Small intestine (tissue), 7 donors: ENCODE measurements around the gene SLC5A9. TPM values are rescaled to one million over a fixed set of nuclear protein-coding genes. Genes with fewer than 3 reads are reported as not detected.
"Not testable (repeated sequence)": the region's sequence is repeated elsewhere in the genome, so short reads cannot be mapped to it uniquely, and the experiment has no call there.

Experiments
- DNase-seq, 2 donors: peaks; one replicate each; pipeline versions ENCODE4 v3.0.0 to v3.0.0-alpha.2; 2013
- FAIRE-seq: peaks from 2 replicates; lab custom pipeline; 2012; peaks lifted over from hg19 to GRCh38; lab: Jason Lieb, UNC
- H3K27ac ChIP-seq, 3 donors: one replicate each; pipeline ENCODE4 v1.5.1; 2013; ENCODE audit warnings: low read length in 2 of 3, mild to moderate bottlenecking in 2 of 3, control low read depth in 1 of 3, inconsistent platforms in 1 of 3, low read depth in 1 of 3, moderate library complexity in 1 of 3
- H3K27me3 ChIP-seq, 3 donors: one replicate each; pipeline ENCODE4 v1.6.1; 2013; ENCODE audit warnings: low read length in 3 of 3, inconsistent platforms in 1 of 3; ENCODE audit not compliant: control insufficient read depth in 3 of 3, insufficient read depth in 3 of 3
- H3K36me3 ChIP-seq, 3 donors: one replicate each; pipeline ENCODE4 v1.6.1; 2013; ENCODE audit warnings: low read length in 3 of 3, inconsistent platforms in 1 of 3, low read depth in 1 of 3, mild to moderate bottlenecking in 1 of 3, moderate library complexity in 1 of 3; ENCODE audit not compliant: control insufficient read depth in 3 of 3, insufficient read depth in 2 of 3
- H3K4me1 ChIP-seq, 3 donors: one replicate each; pipeline ENCODE4 v1.6.1; 2013; ENCODE audit warnings: low read length in 2 of 3, inconsistent platforms in 1 of 3, low read depth in 1 of 3, mild to moderate bottlenecking in 1 of 3, moderate library complexity in 1 of 3; ENCODE audit not compliant: control insufficient read depth in 3 of 3, insufficient read depth in 2 of 3
- H3K4me3 ChIP-seq, 3 donors: one replicate each; pipeline ENCODE4 v1.5.1; 2013; ENCODE audit warnings: low read length in 3 of 3, control low read depth in 1 of 3, inconsistent platforms in 1 of 3, low read depth in 1 of 3, mild to moderate bottlenecking in 1 of 3, moderate library complexity in 1 of 3
- H3K9me3 ChIP-seq, 2 donors: one replicate each; pipeline ENCODE4 v1.6.1; 2013; ENCODE audit warnings: low read depth in 1 of 2, low read length in 1 of 2; ENCODE audit not compliant: control insufficient read depth in 2 of 2, insufficient read depth in 1 of 2
- WGBS, 3 donors: extraction: QIAGEN DNeasy Blood & Tissue Kit; methylation state at CpG; one replicate each; pipeline ENCODE4 v1.1.7; 2013; 5-methylcytosine and 5-hydroxymethylcytosine counted together
- polyA plus RNA-seq, 4 donors: library from polyadenylated mRNA; stranded (reverse) in 3 of 4; unstranded in 1 of 4; fragments of 200-250 nt in 3 of 4; fragments of 120-200 nt in 1 of 4; gene quantifications; one replicate each; pipeline versions ENCODE4 v1.2.1 to v1.2.3, GENCODE V29; 2013
- donor health status: healthy with polysubstance abuse.
- donor health status: control.
- donor health status: control.
- donor health status: Bipolar disorder and iron deficiency.
- donor health status: healthy.

SLC5A9 gene
- polyA plus RNA-seq, 4 donors = 22.3 to 372 (median 165) TPM

DNA sequence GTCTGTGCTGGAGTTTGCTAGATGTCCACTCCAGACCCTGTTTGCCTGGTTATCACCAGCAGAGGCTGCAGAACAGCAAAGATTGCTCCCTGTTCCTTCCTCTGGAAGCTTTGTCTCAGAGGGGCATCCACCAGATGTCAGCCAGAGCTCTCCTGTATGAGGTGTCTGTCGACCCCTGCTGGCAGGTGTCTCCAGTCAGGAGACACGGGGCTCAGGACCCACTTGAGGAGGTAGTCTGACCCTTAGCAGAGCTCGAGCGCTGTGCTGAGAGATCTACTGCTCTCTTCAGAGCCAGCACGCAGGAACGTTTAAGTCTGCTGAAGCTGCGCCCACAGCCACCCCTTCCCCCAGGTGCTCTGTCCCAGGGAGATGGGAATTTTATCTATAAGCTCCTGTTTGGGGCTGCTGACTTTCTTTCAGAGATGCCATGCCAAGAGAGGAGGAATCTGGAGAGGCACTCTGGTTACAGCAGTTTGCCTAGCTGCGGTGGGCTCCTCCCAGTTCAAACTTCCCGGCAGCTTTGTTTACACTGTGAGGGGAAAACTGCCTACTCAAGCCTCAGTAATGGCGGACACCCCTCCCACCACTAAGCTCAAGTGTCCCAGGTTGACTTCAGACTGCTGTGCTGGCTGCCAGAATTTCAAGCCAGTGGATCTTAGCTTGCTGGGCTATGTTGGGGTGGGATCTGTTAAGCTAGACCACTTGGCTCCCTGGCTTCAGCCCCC is 62.3 kb downstream of the SLC5A9 start:
- H3K27ac ChIP-seq, DNase-seq, H3K9me3 ChIP-seq, H3K36me3 ChIP-seq, FAIRE-seq, H3K27me3 ChIP-seq, H3K4me1 ChIP-seq, H3K4me3 ChIP-seq: not testable (repeated sequence)
- WGBS, 3 donors = 48 to 61% (median 58%) methylated on average over 10 of the region's 10 CpGs

DNA sequence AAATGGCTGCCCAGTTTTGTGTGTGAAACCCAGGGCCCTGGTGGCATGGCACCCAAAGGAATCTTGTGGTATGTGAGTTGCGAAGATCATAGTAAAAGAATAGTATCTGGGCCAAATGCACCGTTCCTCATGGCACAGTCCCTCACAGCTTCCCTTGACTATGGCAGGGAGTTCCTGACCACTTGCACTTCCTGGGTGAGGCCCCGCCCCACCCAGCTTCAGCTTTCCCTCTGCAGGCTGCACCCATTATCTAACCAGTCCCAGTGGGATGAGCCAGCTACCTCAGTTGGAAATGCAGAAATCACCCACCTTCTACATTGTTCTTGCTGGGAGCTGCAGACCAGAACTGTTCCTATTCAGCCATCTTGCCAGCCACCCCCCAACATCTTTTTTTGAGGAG is 63.0 kb downstream of the SLC5A9 start:
- no peaks in the 10 kb centered on the region for H3K27me3 ChIP-seq
- FAIRE-seq (no peak), DNase-seq (peak in 1 of 2 donors; percentile 22)
- no peaks in the 10 kb centered on the region for H3K36me3 ChIP-seq
- no peaks in the 10 kb centered on the region for H3K9me3 ChIP-seq
- WGBS, 3 donors = 74 to 84% (median 76%) methylated on average over 3 of the region's 3 CpGs
- H3K27ac ChIP-seq = no peak overlapping the region
- no peak overlapping the region for H3K4me3 ChIP-seq
- no peaks in the 10 kb centered on the region for H3K4me1 ChIP-seq

DNA sequence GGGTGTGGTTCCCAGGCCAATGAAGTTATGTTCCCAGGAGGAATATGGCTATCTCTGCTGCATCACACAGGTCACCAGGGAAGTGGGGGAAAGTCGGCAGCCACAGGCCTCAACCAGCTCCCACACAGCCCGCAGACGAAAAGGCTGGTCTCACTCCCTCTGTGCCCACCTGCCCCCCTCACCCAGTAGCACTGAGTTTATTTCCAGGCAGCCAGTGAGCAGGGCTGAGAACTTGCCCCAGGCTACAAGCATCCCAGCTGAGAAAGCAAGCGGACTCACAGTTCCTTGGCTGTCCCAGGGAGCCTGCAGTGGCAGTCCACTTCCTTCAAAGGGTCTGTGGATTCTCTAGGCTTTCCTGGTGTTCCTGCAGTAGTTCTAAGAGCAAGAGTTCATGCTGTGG is 68.9 kb downstream of the SLC5A9 start:
- Histone ChIP-seq H3K27ac (no peak overlapping the region), H3K4me3 (no peak overlapping the region), H3K27me3 (no peaks in the 10 kb centered on the region), H3K36me3 (no peaks in the 10 kb centered on the region), H3K9me3 (no peaks in the 10 kb centered on the region), H3K4me1 (no peaks in the 10 kb centered on the region)
- 87 to 96% (median 91%) methylated on average over 4 of the region's 4 CpGs for WGBS, 3 donors
- FAIRE-seq = no peak
- DNase-seq = no peak

DNA sequence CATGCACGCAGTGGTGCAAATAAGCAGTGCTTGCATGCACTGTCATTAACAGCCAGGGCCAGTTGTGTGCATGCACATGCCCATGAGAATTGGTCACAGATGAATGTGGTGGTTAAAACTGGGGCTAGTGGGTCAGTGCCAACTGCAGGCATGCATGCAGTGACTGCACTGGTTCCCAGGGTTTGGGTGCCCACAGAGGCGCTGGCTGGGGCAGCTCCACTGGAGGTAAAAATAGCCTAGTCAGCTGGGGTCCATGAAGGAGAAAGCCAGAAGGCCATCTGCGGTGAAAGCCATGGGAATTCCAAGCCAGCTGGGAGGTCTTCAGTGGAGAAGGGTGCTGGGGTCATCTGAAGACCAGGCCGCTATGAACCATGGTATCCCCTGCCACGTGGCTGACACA is 70.2 kb downstream of the SLC5A9 start:
- 88 to 97% (median 92%) methylated on average over 5 of the region's 5 CpGs for WGBS, 3 donors
- Histone ChIP-seq H3K9me3 (no peaks in the 10 kb centered on the region), H3K36me3 (no peaks in the 10 kb centered on the region), H3K4me1 (no peaks in the 10 kb centered on the region), H3K27ac (no peak overlapping the region), H3K4me3 (no peak overlapping the region), H3K27me3 (no peaks in the 10 kb centered on the region)
- FAIRE-seq (no peak), DNase-seq (no peak)

DNA sequence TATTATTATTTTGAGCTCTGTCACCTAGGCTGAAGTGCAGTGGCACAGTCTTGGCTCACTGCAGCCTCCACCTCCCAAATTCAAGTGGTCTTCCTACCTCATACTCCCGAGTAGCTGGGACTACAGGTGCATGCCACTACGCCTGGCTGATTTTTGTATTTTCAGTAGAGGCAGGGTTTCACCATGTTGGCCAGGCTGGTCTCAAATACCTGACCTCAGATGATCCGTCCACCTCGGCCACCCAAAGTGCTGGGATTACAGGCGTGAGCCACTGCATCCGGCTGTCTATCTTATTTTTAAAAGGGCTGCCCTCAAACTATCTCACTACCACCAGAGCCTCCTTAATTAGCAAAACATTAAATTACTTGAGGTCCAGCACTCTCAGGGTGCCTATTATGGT is 71.6 kb downstream of the SLC5A9 start:
- not testable (repeated sequence) for H3K4me1 ChIP-seq

DNA sequence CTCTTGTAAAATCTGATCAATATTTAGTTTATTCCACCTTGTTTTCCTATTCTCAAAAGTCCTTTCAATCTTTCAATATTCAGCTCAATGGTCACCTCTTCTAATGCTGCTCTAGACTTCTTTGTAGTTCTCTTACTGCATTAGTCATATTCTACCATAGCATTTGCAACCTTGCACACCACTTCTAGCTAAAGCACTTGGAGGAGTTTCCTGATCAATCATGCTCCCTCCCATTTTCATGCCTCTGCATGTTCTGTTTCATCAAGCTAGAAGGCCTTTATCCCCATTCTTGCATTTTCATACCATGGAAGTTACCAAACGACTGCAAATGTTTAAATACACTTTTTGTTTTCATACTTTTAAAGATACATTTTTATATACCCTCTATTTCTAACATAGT is 72.1 kb downstream of the SLC5A9 start:
- WGBS, 3 donors = 74 to 82% (median 75%) methylated on average over 1 of the region's 1 CpG
- no peaks in the 10 kb centered on the region for H3K27me3 ChIP-seq
- H3K36me3 ChIP-seq = no peaks in the 10 kb centered on the region
- H3K9me3 ChIP-seq = no peaks in the 10 kb centered on the region
- no peak for DNase-seq
- H3K4me3 ChIP-seq = no peak overlapping the region
- no peak overlapping the region for H3K27ac ChIP-seq
- FAIRE-seq = no peak
- no peaks in the 10 kb centered on the region for H3K4me1 ChIP-seq

More for the DNA sequence above, 71.6 kb downstream of the SLC5A9 start:
- H3K4me3 ChIP-seq, H3K36me3 ChIP-seq, H3K27me3 ChIP-seq, H3K9me3 ChIP-seq, DNase-seq, FAIRE-seq, H3K27ac ChIP-seq: not testable (repeated sequence)
- 90 to 93% (median 92%) methylated on average over 6 of the region's 6 CpGs for WGBS, 3 donors

Other genes with a start within 250 kb of the SLC5A9 start
- gene TRABD2B, start 225.3 kb upstream of the SLC5A9 start, polyA plus RNA-seq = 1 to 10 TPM in 2 of 4 donors, under 1 TPM in 1, not detected in 1; under 0.01 to 2.6 (median 2.2) TPM
- gene SPATA6, start 249.5 kb downstream of the SLC5A9 start, polyA plus RNA-seq = 1 to 10 TPM; 2.5 to 6.2 (median 3.1) TPM